Astrocyte (in vitro differentiated cells and primary cell): ENCODE measurements around the gene RND3. TPM values are rescaled to one million over a fixed set of nuclear protein-coding genes. Genes with fewer than 3 reads are reported as not detected.

Source experiments
- DNase-seq: peaks from one replicate; pipeline ENCODE4 v3.0.0-alpha.2; 2010; ENCODE audit warnings: low read depth
- FAIRE-seq: peaks from 2 replicates; lab custom pipeline; 2011; peaks lifted over from hg19 to GRCh38; lab: Jason Lieb, UNC
- H2AFZ ChIP-seq: 2 replicates; pipeline ENCODE4 v1.6.0; 2012; ENCODE audit warnings: low read depth, low read length, inconsistent platforms
- H3K27ac ChIP-seq: 2 replicates; pipeline ENCODE4 v1.5.1; 2011; ENCODE audit warnings: low read depth, low read length, inconsistent platforms
- H3K27me3 ChIP-seq: 2 replicates; pipeline ENCODE4 v1.6.0; 2011; ENCODE audit warnings: low read length, inconsistent platforms; ENCODE audit not compliant: insufficient read depth
- H3K36me3 ChIP-seq: 2 replicates; pipeline ENCODE4 v1.5.1; 2011; ENCODE audit warnings: low read length, inconsistent platforms; ENCODE audit not compliant: insufficient read depth
- H3K4me1 ChIP-seq: 2 replicates; pipeline ENCODE4 v1.5.1; 2011; ENCODE audit warnings: low read length, inconsistent platforms; ENCODE audit not compliant: insufficient read depth
- H3K4me2 ChIP-seq: 2 replicates; pipeline ENCODE4 v1.6.0; 2012; ENCODE audit warnings: low read length, inconsistent platforms
- H3K4me3 ChIP-seq: 2 replicates; pipeline ENCODE4 v1.5.1; 2011; ENCODE audit warnings: low read depth, mild to moderate bottlenecking, low read length, inconsistent platforms; ENCODE audit not compliant: insufficient read depth
- H3K79me2 ChIP-seq: 2 replicates; pipeline ENCODE4 v1.6.0; 2012; ENCODE audit warnings: mild to moderate bottlenecking, low read length, inconsistent platforms; ENCODE audit not compliant: insufficient read depth
- H3K9ac ChIP-seq: 2 replicates; pipeline ENCODE4 v1.6.0; 2012; ENCODE audit warnings: mild to moderate bottlenecking, low read length, inconsistent platforms
- H3K9me3 ChIP-seq: 2 replicates; pipeline ENCODE4 v1.5.1; 2012; ENCODE audit warnings: low read depth, mild to moderate bottlenecking, low read length, inconsistent platforms; ENCODE audit not compliant: insufficient read depth
- H4K20me1 ChIP-seq: 2 replicates; pipeline ENCODE4 v1.6.0; 2012; ENCODE audit warnings: low read length, inconsistent platforms; ENCODE audit not compliant: insufficient read depth
- H3K27ac Mint-ChIP-seq: one replicate; pipeline ENCODE4 v1.8.0; 2021; ENCODE audit warnings: mild to moderate bottlenecking, mixed read lengths; ENCODE audit not compliant: unreplicated experiment
- H3K27me3 Mint-ChIP-seq: one replicate; pipeline ENCODE4 v1.8.0; 2021; ENCODE audit warnings: low read depth, mixed read lengths; ENCODE audit not compliant: unreplicated experiment
- H3K36me3 Mint-ChIP-seq: one replicate; pipeline ENCODE4 v1.8.0; 2021; ENCODE audit warnings: low read depth, mixed read lengths; ENCODE audit not compliant: unreplicated experiment
- H3K4me1 Mint-ChIP-seq: one replicate; pipeline ENCODE4 v1.8.0; 2021; ENCODE audit warnings: low read depth, mixed read lengths; ENCODE audit not compliant: unreplicated experiment
- H3K4me3 Mint-ChIP-seq: one replicate; pipeline ENCODE4 v1.8.0; 2021; ENCODE audit warnings: mild to moderate bottlenecking, moderate library complexity, mixed read lengths; ENCODE audit not compliant: unreplicated experiment
- H3K9me3 Mint-ChIP-seq: one replicate; pipeline ENCODE4 v1.8.0; 2021; ENCODE audit warnings: mild to moderate bottlenecking, mixed read lengths; ENCODE audit not compliant: unreplicated experiment
- EZH2 ChIP-seq: IDR thresholded peaks from 2 replicates; pipeline ENCODE4 v1.6.1; 2012; ENCODE audit warnings: mild to moderate bottlenecking, low read length, inconsistent platforms; ENCODE audit not compliant: insufficient read depth
- total RNA-seq: library from RNA; stranded (reverse); gene quantifications from 2 replicates; pipeline ENCODE4 v1.2.1, GENCODE V29; 2021
- TF ChIP-seq, protein P1 (sequence below): IDR thresholded peaks from 2 replicates; pipeline ENCODE4 v1.5.1; 2011; ENCODE audit warnings: low read depth, mild to moderate bottlenecking, inconsistent platforms, low read length, moderate library complexity; ENCODE audit not compliant: insufficient read depth

RND3 gene
- total RNA-seq, 1 donor from 2014 or later = 117 TPM

DNA sequence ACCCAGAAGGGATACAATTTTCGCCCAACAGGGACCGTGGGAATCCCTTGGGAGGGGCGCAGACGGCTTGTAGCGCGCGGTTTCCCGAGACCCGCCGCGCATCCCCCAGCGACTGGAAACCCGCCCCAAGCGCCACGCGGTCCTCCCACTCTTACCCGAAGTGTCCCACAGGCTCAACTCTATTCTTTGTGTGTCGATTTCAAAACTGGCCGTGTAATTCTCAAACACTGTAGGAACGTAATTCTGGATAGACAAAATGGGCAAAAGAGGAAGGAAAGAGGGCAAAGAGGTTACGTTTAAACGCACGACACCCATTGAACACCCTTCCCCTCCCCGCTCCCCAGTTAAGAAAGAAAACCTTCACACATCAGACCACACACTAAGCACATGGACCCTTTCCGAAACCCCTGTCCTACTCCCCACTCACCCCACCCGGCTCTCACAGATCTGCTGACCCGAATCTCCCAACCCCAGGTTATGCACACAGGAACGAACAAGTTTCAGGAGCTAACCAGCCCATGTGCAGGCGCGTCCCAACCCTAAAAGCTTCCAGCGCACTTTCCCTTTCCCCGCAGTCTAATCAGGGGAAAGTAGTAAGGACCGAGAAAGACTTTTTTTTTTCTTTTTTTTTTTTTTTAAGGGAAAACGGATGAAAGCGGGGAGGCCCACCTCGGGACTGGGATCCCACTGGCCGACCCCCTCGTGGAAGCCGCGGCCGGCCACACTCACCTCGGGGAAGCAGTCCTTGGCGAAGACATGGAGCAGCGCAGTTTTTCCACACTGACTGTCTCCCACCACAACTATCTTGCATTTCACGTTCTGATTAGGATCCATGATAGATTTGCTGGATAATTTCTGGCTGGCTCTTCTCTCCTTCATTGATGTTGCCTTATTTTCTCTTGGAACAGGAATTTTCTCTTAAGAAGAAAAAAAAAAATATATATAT lies 655 bp downstream of the RND3 start:
- Mint-ChIP-seq H3K9me3 (no peaks in the 10 kb centered on the region), H3K36me3 (peaks cover 7% of the 10 kb centered on the region), H3K4me1 (peaks cover 24% of the 10 kb centered on the region), H3K4me3 (peak overlapping the region; percentile 95), H3K27me3 (no peaks in the 10 kb centered on the region), H3K27ac (peak overlapping the region; percentile 100)
- Histone ChIP-seq H3K4me1 (peaks cover 28% of the 10 kb centered on the region), H3K36me3 (no peaks in the 10 kb centered on the region), H4K20me1 (peaks cover 47% of the 10 kb centered on the region), H3K9ac (peak overlapping the region; percentile 100), H3K79me2 (peaks cover 53% of the 10 kb centered on the region), H2AFZ (no peak overlapping the region), H3K4me3 (peak overlapping the region; percentile 100), H3K9me3 (no peaks in the 10 kb centered on the region), H3K27me3 (no peaks in the 10 kb centered on the region), H3K4me2 (peak overlapping the region; percentile 90), H3K27ac (peak overlapping the region; percentile 98)
- DNase-seq (no peak), FAIRE-seq (no peak)
- no peak for TF ChIP-seq EZH2
- TF ChIP-seq, protein P1, sequence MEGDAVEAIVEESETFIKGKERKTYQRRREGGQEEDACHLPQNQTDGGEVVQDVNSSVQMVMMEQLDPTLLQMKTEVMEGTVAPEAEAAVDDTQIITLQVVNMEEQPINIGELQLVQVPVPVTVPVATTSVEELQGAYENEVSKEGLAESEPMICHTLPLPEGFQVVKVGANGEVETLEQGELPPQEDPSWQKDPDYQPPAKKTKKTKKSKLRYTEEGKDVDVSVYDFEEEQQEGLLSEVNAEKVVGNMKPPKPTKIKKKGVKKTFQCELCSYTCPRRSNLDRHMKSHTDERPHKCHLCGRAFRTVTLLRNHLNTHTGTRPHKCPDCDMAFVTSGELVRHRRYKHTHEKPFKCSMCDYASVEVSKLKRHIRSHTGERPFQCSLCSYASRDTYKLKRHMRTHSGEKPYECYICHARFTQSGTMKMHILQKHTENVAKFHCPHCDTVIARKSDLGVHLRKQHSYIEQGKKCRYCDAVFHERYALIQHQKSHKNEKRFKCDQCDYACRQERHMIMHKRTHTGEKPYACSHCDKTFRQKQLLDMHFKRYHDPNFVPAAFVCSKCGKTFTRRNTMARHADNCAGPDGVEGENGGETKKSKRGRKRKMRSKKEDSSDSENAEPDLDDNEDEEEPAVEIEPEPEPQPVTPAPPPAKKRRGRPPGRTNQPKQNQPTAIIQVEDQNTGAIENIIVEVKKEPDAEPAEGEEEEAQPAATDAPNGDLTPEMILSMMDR = no peak

DNA sequence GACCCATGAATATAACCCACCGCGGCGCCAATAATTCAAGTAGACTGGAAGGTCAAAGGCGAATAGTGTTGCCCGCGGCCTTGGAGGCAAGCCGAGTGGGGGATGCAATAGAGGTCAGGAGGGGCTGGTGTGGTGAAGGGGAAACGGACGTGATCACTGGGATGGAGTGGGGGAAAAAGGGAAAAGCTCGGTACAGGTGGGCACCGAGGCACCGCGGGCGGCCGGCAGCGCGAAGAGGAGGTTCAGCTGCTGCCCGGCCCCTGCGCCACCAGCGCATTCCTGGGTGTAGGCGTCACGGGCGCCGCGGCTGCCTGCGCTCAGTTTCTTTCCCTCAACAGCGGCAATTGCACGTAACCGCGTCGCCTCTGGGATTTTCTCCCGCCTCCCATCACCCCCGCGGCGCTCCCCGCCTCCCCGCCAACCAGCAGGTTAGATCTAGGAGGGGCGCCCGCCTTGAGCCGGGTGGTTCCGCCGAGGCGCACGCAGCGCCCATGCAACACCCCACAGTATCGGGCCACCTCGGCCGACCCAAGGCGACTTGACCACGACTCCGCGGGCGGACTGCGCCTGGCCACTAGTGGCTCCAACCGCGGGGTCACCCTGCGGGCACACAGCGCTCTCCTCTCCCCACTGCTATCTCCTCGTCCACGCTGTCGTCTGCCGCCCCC lies 1.5 kb downstream of the RND3 start:
- H3K4me1 ChIP-seq = peaks cover 30% of the 10 kb centered on the region
- H3K79me2 ChIP-seq = peaks cover 61% of the 10 kb centered on the region
- TF ChIP-seq, protein P1 = no peak
- H4K20me1 ChIP-seq = peaks cover 54% of the 10 kb centered on the region
- peaks cover 7% of the 10 kb centered on the region for H3K36me3 Mint-ChIP-seq
- no peak overlapping the region for H2AFZ ChIP-seq
- no peak for FAIRE-seq
- peak overlapping the region; percentile 98 for H3K27ac ChIP-seq
- DNase-seq = peak; percentile 79
- no peaks in the 10 kb centered on the region for H3K27me3 Mint-ChIP-seq
- H3K9ac ChIP-seq = peak overlapping the region; percentile 100
- H3K9me3 Mint-ChIP-seq = no peaks in the 10 kb centered on the region
- H3K4me1 Mint-ChIP-seq = peaks cover 31% of the 10 kb centered on the region
- H3K27me3 ChIP-seq = no peaks in the 10 kb centered on the region
- H3K36me3 ChIP-seq = peaks cover 3% of the 10 kb centered on the region
- peak overlapping the region; percentile 90 for H3K4me2 ChIP-seq
- peak overlapping the region; percentile 100 for H3K4me3 ChIP-seq
- no peaks in the 10 kb centered on the region for H3K9me3 ChIP-seq
- peak overlapping the region; percentile 95 for H3K4me3 Mint-ChIP-seq
- H3K27ac Mint-ChIP-seq = peak overlapping the region; percentile 100
